ENCODE measurements around the gene IGSF22.
"Not testable (repeated sequence)": the region's sequence is repeated elsewhere in the genome, so short reads cannot be mapped to it uniquely, and the experiment has no call there.

Gene IGSF22

DNA sequence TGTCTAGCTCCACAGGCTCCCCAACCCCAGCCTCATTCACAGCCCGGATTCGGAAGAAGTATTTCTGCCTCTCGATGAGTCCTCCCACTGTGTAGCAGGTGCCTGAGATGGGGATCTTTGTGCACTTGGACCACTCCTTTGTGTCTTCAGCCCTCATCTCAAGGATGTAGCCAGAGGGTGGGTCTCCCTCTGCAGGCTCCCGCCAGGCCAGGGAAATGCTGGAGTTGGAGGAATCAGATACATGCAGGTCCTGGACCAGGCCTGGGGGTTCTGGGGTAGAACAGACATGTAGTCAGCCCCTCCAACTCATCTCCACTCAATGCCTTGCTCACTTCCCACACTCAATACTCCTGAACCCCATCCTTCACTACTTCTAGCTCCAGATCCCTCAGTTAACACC, 16.6 kb downstream of the IGSF22 start:
- DNase-seq: no peak

- DNase-seq: no peak
These were observed 18.1 kb downstream of the IGSF22 start for GRCh38 chr11:18707811-18708340.

DNA sequence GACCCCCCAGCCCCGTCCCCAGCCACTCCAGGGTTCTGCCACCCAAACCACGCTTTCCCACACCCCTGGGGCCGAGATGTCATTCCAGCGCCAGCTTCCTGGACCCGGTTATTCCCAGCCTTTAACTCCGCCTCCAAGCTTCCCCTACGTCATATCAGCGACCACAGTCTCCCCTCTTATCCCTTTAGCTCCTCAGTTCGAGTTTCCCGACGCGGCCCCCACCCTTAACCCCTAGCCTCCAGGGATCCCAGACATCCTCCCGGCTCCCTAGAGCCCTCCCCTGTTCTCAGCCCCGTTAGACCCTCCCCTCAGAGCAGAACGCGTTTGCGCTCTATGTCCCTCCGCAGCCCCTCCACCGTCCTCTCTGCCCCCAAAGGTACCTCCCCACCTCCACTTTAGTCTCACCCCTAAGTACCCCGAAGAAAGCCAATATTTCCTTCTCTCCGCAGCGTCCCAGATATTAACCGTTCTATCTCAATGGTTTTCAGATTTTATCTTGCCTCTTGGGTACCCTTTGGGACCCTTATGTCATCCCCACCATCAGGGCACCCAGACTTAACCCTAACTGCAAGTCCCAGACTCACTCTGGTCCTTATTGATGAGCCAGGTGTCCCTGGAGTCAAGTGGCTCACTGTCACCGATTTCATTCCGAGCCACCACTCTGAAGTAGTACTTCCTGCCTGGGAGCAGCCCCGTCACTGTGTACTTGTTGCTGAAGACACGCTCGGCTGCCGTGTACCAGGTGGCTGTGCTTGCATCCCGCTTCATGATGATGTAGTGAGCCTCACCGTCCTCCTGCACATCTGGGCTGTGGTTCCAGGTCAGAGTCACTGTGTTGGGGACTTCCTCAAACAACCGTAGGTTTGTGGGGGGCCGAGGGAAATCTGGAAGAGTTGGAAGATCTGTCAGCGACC, 19.4 kb downstream of the IGSF22 start:
- DNase-seq: peak; percentile 9

GRCh38 chr11:18705651-18706281, 20.2 kb downstream of the IGSF22 start:
- DNase-seq: no peak

- DNase-seq: no peak
These were observed 21.3 kb downstream of the IGSF22 start for GRCh38 chr11:18704698-18705097.

DNA sequence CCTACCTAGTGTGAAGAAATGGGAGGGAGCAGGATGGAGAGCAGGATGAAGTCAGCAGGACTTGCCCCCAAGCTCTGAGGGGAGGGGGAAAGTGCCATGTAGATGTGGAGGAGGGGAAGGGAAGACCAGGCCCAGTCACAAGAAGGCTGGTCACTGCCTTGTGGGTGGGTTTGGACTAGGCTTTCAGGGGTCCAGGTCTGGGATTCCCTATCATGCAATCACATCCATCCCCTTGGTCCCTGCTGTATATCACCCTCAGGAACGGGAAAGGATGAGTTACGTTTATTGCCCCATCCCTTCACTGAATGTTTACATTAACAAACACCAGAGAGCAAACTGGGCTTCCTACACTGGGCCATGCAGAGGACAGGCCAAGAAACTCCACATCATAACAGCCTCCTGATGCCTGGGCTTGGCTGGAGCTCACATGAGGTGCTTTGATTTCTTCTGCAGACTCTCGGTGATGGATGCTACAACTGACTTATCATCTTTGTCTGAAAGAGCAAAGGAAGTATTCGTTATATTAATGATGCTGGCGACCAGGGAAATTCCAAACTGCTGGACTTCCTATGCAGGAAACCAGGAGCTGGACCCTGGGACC, 21.8 kb downstream of the IGSF22 start:
- no peak for DNase-seq

GRCh38 chr11:18703001-18703763, 22.8 kb downstream of the IGSF22 start:
- no peak for DNase-seq

DNA sequence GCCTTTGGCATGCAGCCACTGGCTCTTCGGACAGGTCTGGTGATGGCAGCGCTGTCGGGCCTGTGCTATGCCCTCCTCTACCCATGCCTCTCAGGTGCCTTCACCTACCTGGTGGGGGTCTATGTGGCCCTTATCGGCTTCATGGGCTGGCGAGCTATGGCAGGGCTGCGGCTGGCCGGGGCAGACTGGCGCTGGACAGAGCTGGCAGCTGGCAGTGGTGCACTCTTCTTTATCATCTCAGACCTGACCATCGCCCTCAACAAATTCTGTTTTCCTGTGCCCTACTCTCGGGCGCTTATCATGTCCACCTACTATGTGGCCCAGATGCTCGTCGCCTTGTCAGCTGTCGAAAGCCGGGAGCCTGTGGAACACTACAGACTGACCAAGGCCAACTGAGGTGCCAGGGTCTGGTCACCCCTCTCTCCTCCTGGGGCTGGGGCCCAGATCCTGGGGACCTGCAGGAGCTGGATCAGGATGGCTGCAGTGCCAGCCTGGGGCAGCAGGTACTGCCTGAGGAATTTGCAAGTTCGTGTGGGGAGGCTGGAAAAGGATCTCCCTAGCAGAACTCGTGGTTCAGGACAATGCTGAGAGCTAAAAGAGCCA, 24.3 kb downstream of the IGSF22 start:
- DNase-seq: no peak

- no peak for DNase-seq
These were observed 25.1 kb downstream of the IGSF22 start for GRCh38 chr11:18700872-18701271.

GRCh38 chr11:18700375-18700774, 25.6 kb downstream of the IGSF22 start:
- no peak for DNase-seq

DNA sequence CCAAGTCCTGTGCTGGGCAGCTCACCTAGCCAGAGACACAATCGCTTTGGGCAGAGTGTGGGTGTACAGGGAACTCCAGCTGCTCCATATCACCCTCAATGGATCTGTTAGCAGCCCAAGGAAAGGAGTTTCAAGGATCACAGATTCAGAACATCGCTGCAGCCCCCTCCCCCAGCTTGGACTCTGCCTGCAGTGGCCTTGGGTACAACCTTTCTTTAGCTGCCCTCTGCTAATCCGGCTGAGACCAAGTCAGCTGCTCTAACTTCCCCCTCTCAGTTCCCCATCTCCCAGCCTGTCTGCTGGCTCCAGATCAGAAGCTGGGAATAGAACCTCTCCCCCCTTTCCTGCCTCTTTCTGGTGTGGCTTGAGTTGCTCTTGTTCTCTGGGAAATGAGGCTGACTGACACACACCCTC, 26.1 kb downstream of the IGSF22 start:
- DNase-seq: no peak

DNA sequence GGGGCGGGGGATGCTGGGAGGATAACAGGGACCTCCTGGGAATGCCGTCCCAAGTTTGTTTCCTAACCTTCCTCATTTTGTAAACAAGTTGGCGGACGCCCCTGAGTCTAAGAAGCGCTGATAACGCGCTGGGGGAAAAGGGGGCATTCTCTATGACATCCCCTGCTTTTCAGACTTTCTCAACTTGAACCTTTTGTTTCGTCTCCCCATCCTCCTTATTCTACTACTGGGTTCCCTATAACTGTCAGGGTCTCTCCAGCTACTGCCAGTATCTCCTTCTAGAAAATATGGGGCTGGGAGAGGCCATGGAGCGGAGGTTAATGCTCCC, 26.8 kb downstream of the IGSF22 start:
- no peak for DNase-seq

DNA sequence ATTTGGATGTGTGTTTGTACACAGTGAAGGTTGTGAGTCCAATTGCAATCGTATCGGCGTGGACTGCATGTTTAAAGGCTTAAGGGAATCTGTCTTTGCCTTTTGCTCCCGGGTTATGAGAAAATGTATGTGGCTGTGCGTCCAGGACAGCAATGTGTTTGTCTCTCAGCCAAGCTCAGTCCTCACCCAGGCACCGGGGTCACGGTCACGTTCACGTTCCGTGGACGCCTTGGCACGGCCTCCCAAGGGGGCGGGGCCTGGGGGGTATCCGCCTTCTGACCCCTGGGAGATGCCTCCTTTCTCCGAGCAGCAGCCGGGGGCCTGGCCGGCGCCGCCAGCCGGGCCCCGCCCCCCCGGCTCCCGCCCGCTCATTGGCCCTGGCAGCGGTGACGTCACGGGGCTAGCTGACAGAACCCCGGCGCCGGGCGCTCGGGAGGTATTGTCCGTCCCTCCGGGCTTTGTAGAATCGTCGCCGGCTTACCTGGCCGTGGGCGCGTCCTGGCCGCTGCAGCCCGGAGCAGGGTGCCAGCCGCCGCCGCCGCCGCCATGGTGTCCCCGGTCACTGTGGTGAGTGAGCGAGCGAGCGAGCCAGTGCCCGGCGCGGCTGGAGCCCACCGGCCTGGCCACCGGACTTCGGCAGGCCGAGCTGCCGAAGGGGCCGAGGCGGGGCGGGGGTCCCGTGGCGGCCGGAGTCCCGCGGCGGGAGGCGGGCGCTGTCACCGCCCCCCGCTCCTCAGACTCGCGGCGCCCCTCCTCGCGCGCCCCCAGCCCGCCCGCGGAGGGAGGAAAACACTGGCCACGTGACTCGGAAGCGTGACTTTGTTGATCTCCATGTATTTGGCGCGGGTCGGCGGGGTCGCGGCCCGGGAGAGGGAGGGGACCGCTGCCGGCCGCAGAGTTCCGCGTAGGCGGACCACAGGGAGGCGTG, 27.4 kb downstream of the IGSF22 start, which contains the start of gene TMEM86A:
TSS of gene TMEM86A (plus strand) at position 439 of the 928 bp plus-strand sequence. CDS start at position 547, 108 bp downstream.
- DNase-seq: peak; percentile 91

DNA sequence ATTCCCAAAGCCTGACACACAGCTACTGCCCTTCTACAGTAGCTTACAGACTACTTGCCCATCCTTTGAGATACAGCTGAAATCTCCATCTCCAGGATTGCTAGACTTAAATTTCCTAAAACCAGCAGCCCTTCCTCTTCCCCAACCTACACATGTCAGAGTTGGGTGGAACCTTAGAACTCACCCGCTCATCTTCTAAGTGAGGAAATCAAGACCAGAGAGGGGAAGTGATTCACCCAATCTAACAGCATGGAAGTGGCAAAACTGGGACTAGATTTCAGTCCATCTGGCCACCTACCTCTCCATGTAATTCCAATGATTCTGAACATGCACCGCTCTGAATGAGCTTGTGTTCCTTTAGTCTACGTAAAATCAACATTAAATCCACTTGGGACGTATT, 28.4 kb downstream of the IGSF22 start:
- DNase-seq: no peak

DNA sequence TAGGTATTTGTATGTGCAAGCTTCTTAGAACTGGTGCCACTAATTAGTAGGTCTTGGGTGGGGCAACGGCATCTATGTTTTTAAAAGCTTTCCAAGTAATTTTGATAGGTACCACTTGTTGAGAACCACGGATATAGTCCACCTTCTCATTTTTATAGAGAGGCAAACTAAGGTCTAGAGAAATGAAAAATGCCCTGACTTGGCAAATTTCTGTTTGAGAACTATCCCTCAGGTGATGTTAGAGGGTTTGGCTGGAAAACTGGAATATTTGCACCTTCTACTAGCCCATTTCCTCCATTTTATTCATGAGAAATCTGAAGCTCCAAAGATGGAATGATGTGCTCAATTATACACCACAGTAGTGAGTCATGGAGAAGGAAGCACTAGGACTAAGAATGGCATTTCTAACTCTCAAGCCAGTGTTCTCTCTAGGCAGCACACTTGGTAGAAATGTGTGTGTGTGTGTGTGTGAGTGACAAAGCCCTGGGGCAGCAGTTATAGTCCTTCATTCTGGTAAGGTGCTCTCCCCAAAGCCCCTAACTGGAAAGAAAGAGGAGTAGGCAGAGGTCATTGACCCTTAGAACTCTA, 29.3 kb downstream of the IGSF22 start:
- no peak for DNase-seq

GRCh38 chr11:18692941-18693760, 32.8 kb downstream of the IGSF22 start:
- no peak for DNase-seq

DNA sequence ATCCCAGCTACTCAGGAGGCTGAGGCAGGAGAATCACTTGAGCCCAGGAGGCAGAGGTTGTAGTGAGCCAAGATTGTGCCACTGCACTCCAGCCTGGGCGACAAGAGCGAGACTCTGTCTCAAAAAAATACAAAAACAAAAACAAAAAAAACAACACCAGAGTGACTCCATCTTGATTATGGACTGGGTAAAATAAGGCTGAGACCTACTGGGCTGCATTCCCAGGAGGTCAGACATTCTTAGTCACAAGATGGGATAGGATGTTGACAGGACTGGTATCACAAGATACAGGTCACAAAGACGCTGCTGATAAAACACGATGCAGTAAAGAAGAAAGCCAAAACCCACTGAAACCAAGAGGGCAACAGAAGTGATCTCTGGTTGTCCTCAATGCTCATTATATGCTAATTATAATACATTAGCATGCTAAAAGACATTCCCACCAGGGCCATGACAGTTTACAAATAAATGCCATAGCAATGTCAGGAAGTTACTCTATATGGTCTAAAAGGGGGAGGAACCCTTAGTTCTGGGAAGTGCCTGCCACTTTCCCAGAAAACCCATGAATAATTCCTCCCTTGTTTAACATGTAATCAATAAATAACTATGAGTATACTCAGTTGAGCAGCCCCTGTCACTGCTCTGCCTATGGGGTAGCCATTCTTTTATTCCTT, 34.4 kb downstream of the IGSF22 start:
- DNase-seq: not testable (repeated sequence)

GRCh38 chr11:18684267-18684666, 41.7 kb downstream of the IGSF22 start:
- DNase-seq: no peak

DNA sequence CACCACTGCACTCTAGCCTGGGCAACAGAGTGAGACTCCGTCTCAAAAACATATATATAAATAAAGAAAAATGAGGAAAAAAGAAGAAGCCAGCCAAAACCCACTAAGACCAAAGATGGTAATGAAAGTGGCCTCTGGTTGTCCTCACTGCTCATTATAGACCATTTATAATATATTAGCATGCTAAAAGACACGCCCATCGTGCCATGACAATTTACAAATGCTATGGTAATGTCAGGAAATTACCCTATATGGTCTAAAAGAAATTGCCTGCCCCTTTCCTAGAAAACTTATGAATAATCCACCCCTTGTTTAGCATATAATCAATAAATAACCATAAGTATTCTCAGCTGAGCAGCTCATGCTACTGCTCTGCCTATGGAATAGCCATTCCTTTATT, 43.5 kb downstream of the IGSF22 start:
- no peak for DNase-seq

Data from activated CD4-positive, alpha-beta T cell treated with anti-CD3 and anti-CD28 coated beads, Interleukin-2, Interleukin-6, amounts not matched to agents 100 ng/mL and 50 ng/mL, durations not matched to agents 16 hours and 8 hours (primary cell).